OCI-LY1 (cell line): ENCODE results near the gene ZNF14.
"Not testable (repeated sequence)": the region's sequence is repeated elsewhere in the genome, so short reads cannot be mapped to it uniquely, and the experiment has no call there.

ENCODE experiments used
- H2AFZ ChIP-seq: fragments of 200-600 bp; sonication (generic), shearing (Covaris generic); 2 replicates; pipeline ENCODE4 v1.6.0; 2014; ENCODE audit warnings: antibody characterized with exemption, mild to moderate bottlenecking, low read length
- H3F3A ChIP-seq: fragments of 200-600 bp; sonication (generic), shearing (Covaris generic); 2 replicates; pipeline ENCODE4 v1.6.0; 2014; ENCODE audit warnings: mild to moderate bottlenecking, antibody characterized with exemption, low read length, moderate library complexity; ENCODE audit not compliant: insufficient read depth
- H3K27ac ChIP-seq: fragments of 200-600 bp; sonication (generic); 2 replicates; pipeline ENCODE4 v1.5.1; 2014; ENCODE audit warnings: low read length, mixed run types, mild to moderate bottlenecking, low read depth; ENCODE audit not compliant: poor library complexity, severe bottlenecking
- H3K27me3 ChIP-seq: fragments of 200-600 bp; sonication (generic); 2 replicates; pipeline ENCODE4 v1.6.0; 2014; ENCODE audit warnings: antibody characterized with exemption, mild to moderate bottlenecking, low read length, moderate library complexity; ENCODE audit not compliant: insufficient read depth
- H3K36me3 ChIP-seq: fragments of 200-600 bp; sonication (generic); 2 replicates; pipeline ENCODE4 v1.6.1; 2014; ENCODE audit warnings: mild to moderate bottlenecking, antibody characterized with exemption, low read length, moderate library complexity, mixed read lengths; ENCODE audit not compliant: insufficient read depth
- H3K4me1 ChIP-seq: fragments of 200-600 bp; sonication (generic); 2 replicates; pipeline ENCODE4 v1.5.1; 2014; ENCODE audit warnings: mild to moderate bottlenecking, low read length, moderate library complexity; ENCODE audit not compliant: insufficient read depth, severe bottlenecking
- H3K4me2 ChIP-seq: fragments of 200-600 bp; sonication (generic), shearing (Covaris generic); 2 replicates; pipeline ENCODE4 v1.6.1; 2014; ENCODE audit warnings: low read length
- H3K4me3 ChIP-seq: fragments of 200-600 bp; sonication (generic); 2 replicates; pipeline ENCODE4 v1.5.1; 2014; ENCODE audit warnings: low read length, low read depth, mild to moderate bottlenecking, mixed read lengths; ENCODE audit not compliant: poor library complexity, severe bottlenecking
- H3K79me2 ChIP-seq: fragments of 200-600 bp; shearing (Covaris generic); 2 replicates; pipeline ENCODE4 v1.6.1; 2016; ENCODE audit warnings: mixed run types, low read length, mixed read lengths; ENCODE audit not compliant: insufficient read depth
- H3K9ac ChIP-seq: fragments of 200-600 bp; sonication (generic), shearing (Covaris generic); 2 replicates; pipeline ENCODE4 v1.6.1; 2014; ENCODE audit warnings: mild to moderate bottlenecking, low read length, mixed read lengths
- H3K9me2 ChIP-seq: fragments of 200-600 bp; sonication (generic), shearing (Covaris generic); 2 replicates; pipeline ENCODE4 v1.6.1; 2014; ENCODE audit warnings: low read depth, mild to moderate bottlenecking, low read length, mixed read lengths
- H3K9me3 ChIP-seq: fragments of 200-600 bp; shearing (Covaris generic); 2 replicates; pipeline ENCODE4 v1.6.1; 2014; ENCODE audit warnings: low read length, mixed read lengths
- H4K20me1 ChIP-seq: fragments of 200-600 bp; sonication (generic), shearing (Covaris generic); 2 replicates; pipeline ENCODE4 v1.6.0; 2016; ENCODE audit warnings: mild to moderate bottlenecking, low read length; ENCODE audit not compliant: insufficient read depth
- CTCF ChIP-seq: fragments of 200-600 bp; sonication (generic), shearing (Covaris generic); IDR thresholded peaks from 2 replicates; pipeline ENCODE4 v1.5.1; 2017; ENCODE audit warnings: mild to moderate bottlenecking, antibody characterized with exemption, low read length, moderate library complexity, mixed read lengths
- EZH2 ChIP-seq: fragments of 200-600 bp; sonication (generic), shearing (Covaris generic); IDR thresholded peaks from 2 replicates; pipeline ENCODE4 v1.8.0; 2017; ENCODE audit warnings: borderline replicate concordance, mixed run types, mild to moderate bottlenecking, antibody characterized with exemption, low read length, moderate library complexity, mixed read lengths

The ZNF14 gene

DNA sequence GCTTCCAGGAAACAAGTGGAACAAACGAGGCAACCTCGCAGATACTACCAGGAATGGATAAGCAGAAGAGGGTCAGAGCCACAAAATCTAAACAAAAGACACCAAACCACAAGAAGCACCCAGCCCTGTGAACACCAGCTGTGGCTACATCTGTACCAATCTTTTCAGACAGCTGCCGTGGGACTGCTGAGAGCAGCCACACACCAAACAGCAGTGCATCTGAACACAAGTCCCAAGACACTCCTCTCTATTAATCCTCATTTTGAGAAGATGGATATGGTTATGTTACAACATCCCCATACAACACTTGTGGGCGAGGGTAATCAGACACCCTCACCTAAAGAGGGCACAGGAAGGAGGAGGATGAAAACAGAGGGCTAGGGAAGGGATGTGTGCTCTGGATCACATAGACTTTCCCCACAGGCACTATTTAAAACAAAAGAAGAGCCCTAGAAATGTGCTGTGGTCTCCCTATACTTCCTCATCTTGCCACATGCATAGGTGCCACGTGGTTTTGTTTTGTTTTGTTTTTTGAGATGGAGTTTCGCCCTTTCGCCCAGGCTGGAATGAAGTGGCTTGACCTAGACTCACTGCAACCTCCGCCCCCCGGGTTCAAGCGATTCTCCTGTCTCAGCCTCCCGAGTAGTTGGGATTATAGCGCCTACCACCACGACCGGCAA lies 41.6 kb upstream of the ZNF14 start:
- H3K4me1 ChIP-seq: peaks cover 30% of the 10 kb centered on the region
- H3K79me2 ChIP-seq: peaks cover 9% of the 10 kb centered on the region; the same call in 1 of the 2 replicates
- H3K4me3 ChIP-seq: peak overlapping the region; percentile 84
- H3K36me3 ChIP-seq: peaks cover 20% of the 10 kb centered on the region
- H3K9ac ChIP-seq: no peak overlapping the region
- peaks cover 8% of the 10 kb centered on the region for H3K9me3 ChIP-seq
- peak overlapping the region; percentile 38 for H3K27ac ChIP-seq
- H3K4me2 ChIP-seq: peak overlapping the region; percentile 74; the same call in 1 of the 2 replicates
- H3K9me2 ChIP-seq: no peaks in the 10 kb centered on the region
- H4K20me1 ChIP-seq: no peaks in the 10 kb centered on the region
- no peak overlapping the region for H2AFZ ChIP-seq
- TF ChIP-seq EZH2 (no peak), CTCF (no peak)
- H3F3A ChIP-seq: no peaks in the 10 kb centered on the region
- H3K27me3 ChIP-seq: no peaks in the 10 kb centered on the region

DNA sequence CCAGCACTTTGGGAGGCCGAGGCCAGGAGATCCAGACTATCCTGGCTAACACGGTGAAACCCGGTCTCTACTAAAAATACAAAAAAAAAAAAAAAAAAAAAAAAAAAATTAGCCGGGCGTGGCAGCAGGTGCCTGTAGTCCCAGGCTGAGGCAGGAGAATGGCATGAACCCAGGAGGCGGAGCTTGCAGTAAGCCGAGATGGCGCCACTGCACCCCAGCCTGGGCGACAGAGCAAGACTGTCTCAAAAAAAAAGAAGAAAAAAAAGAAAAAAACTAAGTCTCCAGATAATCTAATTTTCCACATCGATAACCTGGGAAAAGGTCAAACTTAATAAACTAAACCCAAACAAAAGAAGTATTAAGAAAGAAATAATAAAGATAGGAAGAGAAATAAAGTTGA lies 39.1 kb upstream of the ZNF14 start:
- H3K27ac ChIP-seq, H3K27me3 ChIP-seq, H3K9me2 ChIP-seq, H3K36me3 ChIP-seq, H3K9me3 ChIP-seq, H2AFZ ChIP-seq, H4K20me1 ChIP-seq, H3F3A ChIP-seq, H3K79me2 ChIP-seq, H3K4me2 ChIP-seq, H3K9ac ChIP-seq, H3K4me3 ChIP-seq: not testable (repeated sequence)
- H3K4me1 ChIP-seq: peaks cover 20% of the 10 kb centered on the region

- not testable (repeated sequence) for H3K9me2 ChIP-seq, H3K4me2 ChIP-seq, H3K9me3 ChIP-seq, H3K79me2 ChIP-seq, H3K36me3 ChIP-seq, H3K27me3 ChIP-seq, H3K9ac ChIP-seq, H3K4me3 ChIP-seq, H2AFZ ChIP-seq, H3F3A ChIP-seq, H3K27ac ChIP-seq, H4K20me1 ChIP-seq
- peaks cover 11% of the 10 kb centered on the region for H3K4me1 ChIP-seq
Measured at GRCh38 chr19:19769971-19770370, 37.1 kb upstream of the ZNF14 start.

DNA sequence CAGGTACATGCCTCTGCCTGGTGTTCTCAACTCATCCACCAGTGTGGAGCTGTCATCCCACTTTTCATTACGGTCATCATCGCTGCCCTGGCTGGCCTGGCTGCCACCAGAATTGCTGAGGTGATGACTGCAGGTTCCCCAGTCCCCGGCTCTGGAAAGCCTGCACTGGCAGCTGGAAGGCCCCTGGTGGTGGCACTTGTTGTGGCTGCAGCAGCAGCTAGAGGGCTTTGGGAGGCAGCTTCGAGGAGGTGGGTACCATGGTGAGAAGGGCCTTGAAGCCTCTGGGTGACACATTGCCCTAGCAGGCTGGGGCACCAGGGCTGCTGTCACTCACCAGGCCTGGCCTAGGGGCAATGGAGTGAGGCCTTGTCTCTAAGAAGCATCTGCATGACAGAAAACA lies 25.3 kb upstream of the ZNF14 start:
- H3K79me2 ChIP-seq: no peaks in the 10 kb centered on the region
- H3K4me1 ChIP-seq: no peaks in the 10 kb centered on the region
- H3K36me3 ChIP-seq: no peaks in the 10 kb centered on the region
- H2AFZ ChIP-seq: no peak overlapping the region
- no peaks in the 10 kb centered on the region for H3K9me2 ChIP-seq
- H3K9ac ChIP-seq: no peak overlapping the region
- no peaks in the 10 kb centered on the region for H4K20me1 ChIP-seq
- H3K9me3 ChIP-seq: no peaks in the 10 kb centered on the region
- H3K4me2 ChIP-seq: no peak overlapping the region
- H3F3A ChIP-seq: no peaks in the 10 kb centered on the region
- no peak; the same call in 1 of the 2 replicates for TF ChIP-seq CTCF
- no peak for TF ChIP-seq EZH2
- no peak overlapping the region for H3K4me3 ChIP-seq
- no peaks in the 10 kb centered on the region for H3K27me3 ChIP-seq
- H3K27ac ChIP-seq: no peak overlapping the region
